Endodermal cell (in vitro differentiated cells): ENCODE results near the gene CLEC16A. TPM values are rescaled to one million over a fixed set of nuclear protein-coding genes. Genes with fewer than 3 reads are reported as not detected.

Experiments
- DNase-seq: peaks from one replicate; pipeline ENCODE4 v3.0.0-alpha.2; 2017
- H3K27ac ChIP-seq: 2 replicates; pipeline ENCODE4 v1.5.1; 2013; ENCODE audit warnings: mild to moderate bottlenecking, low read depth, low read length, moderate library complexity
- H3K27me3 ChIP-seq: 2 replicates; pipeline ENCODE4 v1.6.1; 2013; ENCODE audit warnings: mild to moderate bottlenecking, low read length, moderate library complexity; ENCODE audit not compliant: insufficient read depth, control insufficient read depth, poor library complexity, severe bottlenecking
- H3K36me3 ChIP-seq: 2 replicates; pipeline ENCODE4 v1.7.0; 2013; ENCODE audit warnings: mild to moderate bottlenecking, low read length, moderate library complexity; ENCODE audit not compliant: control insufficient read depth, insufficient read depth
- H3K4me1 ChIP-seq: one replicate; pipeline ENCODE4 v1.7.0; 2013; ENCODE audit warnings: low read length; ENCODE audit not compliant: control insufficient read depth, insufficient read depth
- H3K4me3 ChIP-seq: 2 replicates; pipeline ENCODE4 v1.5.1; 2013; ENCODE audit warnings: mild to moderate bottlenecking, low read length, moderate library complexity
- H3K9ac ChIP-seq: 2 replicates; pipeline ENCODE4 v1.6.1; 2013; ENCODE audit warnings: mild to moderate bottlenecking, low read length, moderate library complexity; ENCODE audit not compliant: poor library complexity, severe bottlenecking; ENCODE audit errors: extremely low read depth
- H3K9me3 ChIP-seq: 2 replicates; pipeline ENCODE4 v1.6.1; 2013; ENCODE audit warnings: mild to moderate bottlenecking, low read length, moderate library complexity; ENCODE audit not compliant: control insufficient read depth
- H3K27ac Mint-ChIP-seq: 2 replicates; pipeline ENCODE4 v1.8.0; 2020; ENCODE audit warnings: mixed read lengths
- H3K27me3 Mint-ChIP-seq: 2 replicates; pipeline ENCODE4 v1.8.0; 2021; ENCODE audit warnings: mild to moderate bottlenecking, mixed read lengths; ENCODE audit not compliant: insufficient read depth
- H3K36me3 Mint-ChIP-seq: 2 replicates; pipeline ENCODE4 v1.8.0; 2020; ENCODE audit warnings: low read depth, mixed read lengths
- H3K4me1 Mint-ChIP-seq: 2 replicates; pipeline ENCODE4 v1.8.0; 2020; ENCODE audit warnings: mixed read lengths
- H3K4me3 Mint-ChIP-seq: 2 replicates; pipeline ENCODE4 v1.8.0; 2020; ENCODE audit warnings: mild to moderate bottlenecking, moderate library complexity, mixed read lengths
- H3K9me3 Mint-ChIP-seq: 2 replicates; pipeline ENCODE4 v1.8.0; 2020; ENCODE audit warnings: mild to moderate bottlenecking, mixed read lengths
- CTCF ChIP-seq: fragments of 200-600 bp; sonication (generic); conservative IDR thresholded peaks from 2 replicates; pipeline ENCODE4 v1.5.0; 2021; ENCODE audit warnings: antibody characterized with exemption, mild to moderate bottlenecking
- WGBS, 2 experiments: methylation state at CpG; one replicate each; pipeline versions ENCODE4 v1.1.5 to v1.1.7; 2013; ENCODE audit warnings: missing lambda C conversion rate in 2 of 2, mixed read lengths in 1 of 2; ENCODE audit not compliant: insufficient coverage in 1 of 2, insufficient read length in 1 of 2; 5-methylcytosine and 5-hydroxymethylcytosine counted together
- total RNA-seq, 2 donors: library from RNA; stranded (reverse); fragmentation: NEBNext Ultra II Directional in 1 of 2; extraction: Animal tissue kit (Norgen Biotek cat#: 25700) in 1 of 2; gene quantifications; 2 replicates in 1 of 2; 3 replicates in 1 of 2; pipeline ENCODE4 v1.2.1, GENCODE V29; 2021

The CLEC16A gene
- total RNA-seq, 2 donors from 2014 or later: 19.5 to 28.3 TPM

GRCh38 chr16:11015607-11016006 is 71.2 kb downstream of the CLEC16A start:
- Mint-ChIP-seq H3K4me3 (no peak overlapping the region), H3K27ac (no peak overlapping the region), H3K27me3 (peaks cover 11% of the 10 kb centered on the region), H3K4me1 (peaks cover 4% of the 10 kb centered on the region), H3K36me3 (peaks cover 41% of the 10 kb centered on the region), H3K9me3 (peaks cover 17% of the 10 kb centered on the region)
- no peak overlapping the region for H3K4me3 ChIP-seq
- H3K4me1 ChIP-seq: peaks cover 2% of the 10 kb centered on the region
- WGBS, 2 experiments: 93 to 95% methylated on average over 5 of the region's 5 CpGs
- peaks cover 22% of the 10 kb centered on the region for H3K36me3 ChIP-seq
- peaks cover 12% of the 10 kb centered on the region for H3K9me3 ChIP-seq
- H3K27me3 ChIP-seq: peaks cover 8% of the 10 kb centered on the region
- no peak for TF ChIP-seq CTCF
- H3K9ac ChIP-seq: no peak overlapping the region
- H3K27ac ChIP-seq: no peak overlapping the region
- no peak for DNase-seq

GRCh38 chr16:11016524-11016988 is 72.2 kb downstream of the CLEC16A start:
- H3K36me3 ChIP-seq: peaks cover 12% of the 10 kb centered on the region
- H3K9me3 ChIP-seq: peaks cover 2% of the 10 kb centered on the region
- H3K4me1 ChIP-seq: peaks cover 2% of the 10 kb centered on the region
- no peak for TF ChIP-seq CTCF
- Mint-ChIP-seq H3K9me3 (peaks cover 11% of the 10 kb centered on the region), H3K27ac (no peak overlapping the region), H3K36me3 (peaks cover 36% of the 10 kb centered on the region), H3K27me3 (peaks cover 2% of the 10 kb centered on the region), H3K4me3 (no peak overlapping the region), H3K4me1 (peaks cover 4% of the 10 kb centered on the region)
- no peak for DNase-seq
- 95 to 100% methylated on average over 1 to 3 of the region's 3 CpGs for WGBS, 2 experiments
- no peak overlapping the region for H3K4me3 ChIP-seq
- no peak overlapping the region for H3K9ac ChIP-seq
- no peak overlapping the region for H3K27ac ChIP-seq
- H3K27me3 ChIP-seq: no peaks in the 10 kb centered on the region

- Mint-ChIP-seq H3K4me3 (no peak overlapping the region), H3K27ac (no peak overlapping the region)
These were observed 72.6 kb downstream of the CLEC16A start for GRCh38 chr16:11016993-11017392.

More at GRCh38 chr16:11016993-11017392, 72.6 kb downstream of the CLEC16A start:
- peaks cover 2% of the 10 kb centered on the region for H3K4me1 ChIP-seq
- WGBS, 2 experiments: 94 to 96% methylated on average over 5 to 9 of the region's 9 CpGs
- no peak for TF ChIP-seq CTCF
- Mint-ChIP-seq H3K27me3 (no peaks in the 10 kb centered on the region), H3K4me1 (peaks cover 4% of the 10 kb centered on the region), H3K36me3 (peaks cover 35% of the 10 kb centered on the region), H3K9me3 (peaks cover 6% of the 10 kb centered on the region)
- no peak overlapping the region for H3K4me3 ChIP-seq
- no peaks in the 10 kb centered on the region for H3K9me3 ChIP-seq
- H3K27ac ChIP-seq: no peak overlapping the region
- DNase-seq: no peak
- no peaks in the 10 kb centered on the region for H3K27me3 ChIP-seq
- H3K9ac ChIP-seq: no peak overlapping the region
- peaks cover 8% of the 10 kb centered on the region for H3K36me3 ChIP-seq
